Measurements from ENCODE around the gene DENND5A. TPM values are rescaled to one million over a fixed set of nuclear protein-coding genes. Genes with fewer than 3 reads are reported as not detected.

The DENND5A gene
- total RNA-seq, 1 experiment from 2014 or later = 136 TPM

- Histone ChIP-seq H3K36me3 (ENCODE audit: control insufficient read depth, insufficient read depth, low read length) (peaks cover 2% of the 10 kb centered on the region; the same call in 1 of the 2 replicates), H3K4me1 (ENCODE audit: control insufficient read depth, insufficient read depth, low read length) (no peaks in the 10 kb centered on the region), H3K27ac (ENCODE audit: low read length) (no peak overlapping the region), H3K4me3 (ENCODE audit: low read depth in 2 of 2, low read length in 2 of 2) (no peak overlapping the region), H3K27me3 (ENCODE audit: control insufficient read depth, insufficient read depth, low read length) (no peaks in the 10 kb centered on the region), H3K9me3 (ENCODE audit: control insufficient read depth, insufficient read depth, low read depth, low read length) (no peaks in the 10 kb centered on the region)
- no peak for DNase-seq (ENCODE audit: low read depth, low spot score)
- in situ Hi-C loops (cut with HindIII; ENCODE audit: low pct_unique_long_range_greater_than_20kb, low sequenced_read_pairs) (no loop called here), intact Hi-C loops (cut with micrococcal nuclease; ENCODE audit: unreplicated experiment) (no loop called here)
- TF ChIP-seq TCF7L2 (IDR thresholded peaks at IDR 0.05; ENCODE audit: low read depth, low read length) (no peak), SIN3A (IDR thresholded peaks at IDR 0.05; ENCODE audit: borderline replicate concordance, insufficient read depth, low read depth, low read length) (no peak), REST (IDR thresholded peaks at IDR 0.05; ENCODE audit: insufficient read depth in 1 of 2, low read depth in 2 of 2, low read length in 1 of 2) (no peak), POLR2AphosphoS5 (IDR thresholded peaks at IDR 0.05; ENCODE audit: low read depth, low read length) (no peak)
- TF ChIP-seq, protein P1, sequence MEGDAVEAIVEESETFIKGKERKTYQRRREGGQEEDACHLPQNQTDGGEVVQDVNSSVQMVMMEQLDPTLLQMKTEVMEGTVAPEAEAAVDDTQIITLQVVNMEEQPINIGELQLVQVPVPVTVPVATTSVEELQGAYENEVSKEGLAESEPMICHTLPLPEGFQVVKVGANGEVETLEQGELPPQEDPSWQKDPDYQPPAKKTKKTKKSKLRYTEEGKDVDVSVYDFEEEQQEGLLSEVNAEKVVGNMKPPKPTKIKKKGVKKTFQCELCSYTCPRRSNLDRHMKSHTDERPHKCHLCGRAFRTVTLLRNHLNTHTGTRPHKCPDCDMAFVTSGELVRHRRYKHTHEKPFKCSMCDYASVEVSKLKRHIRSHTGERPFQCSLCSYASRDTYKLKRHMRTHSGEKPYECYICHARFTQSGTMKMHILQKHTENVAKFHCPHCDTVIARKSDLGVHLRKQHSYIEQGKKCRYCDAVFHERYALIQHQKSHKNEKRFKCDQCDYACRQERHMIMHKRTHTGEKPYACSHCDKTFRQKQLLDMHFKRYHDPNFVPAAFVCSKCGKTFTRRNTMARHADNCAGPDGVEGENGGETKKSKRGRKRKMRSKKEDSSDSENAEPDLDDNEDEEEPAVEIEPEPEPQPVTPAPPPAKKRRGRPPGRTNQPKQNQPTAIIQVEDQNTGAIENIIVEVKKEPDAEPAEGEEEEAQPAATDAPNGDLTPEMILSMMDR (IDR thresholded peaks at IDR 0.05) = no peak
- no peak for ATAC-seq
- ChIA-PET POLR2A (no interaction called here), CTCF (no interaction called here)
- BruUV-seq (replicated peaks) = no TSS peak
These were observed 77.5 kb downstream of the DENND5A start for GRCh38 chr11:9187616-9188015.

DNA sequence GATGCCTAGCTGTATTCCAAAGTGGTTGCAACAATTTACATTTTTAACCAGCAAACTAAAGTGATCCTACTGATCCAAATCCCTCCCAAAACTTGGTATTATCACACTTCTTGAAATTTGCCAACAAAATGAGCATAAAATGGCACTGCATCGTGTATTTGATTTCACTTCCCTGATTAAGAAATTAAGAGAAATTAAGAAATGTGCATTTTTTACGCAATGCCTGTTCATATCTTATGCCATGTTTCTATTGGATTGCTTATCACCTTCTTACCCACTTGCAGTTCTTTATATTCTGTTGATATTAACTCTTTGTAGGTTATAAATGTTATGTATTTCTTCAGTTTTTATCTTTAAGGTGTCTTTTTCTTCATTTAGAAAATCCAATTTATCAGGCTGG lies 80.6 kb downstream of the DENND5A start:
- intact Hi-C loops (cut with micrococcal nuclease; ENCODE audit: unreplicated experiment) = no loop called here
- CTCF ChIA-PET = no interaction called here

More for the DNA sequence above, 80.6 kb downstream of the DENND5A start:
- ATAC-seq (no peak), DNase-seq (ENCODE audit: low read depth, low spot score) (no peak)
- POLR2A ChIA-PET = no interaction called here
- in situ Hi-C loops (cut with HindIII; ENCODE audit: low pct_unique_long_range_greater_than_20kb, low sequenced_read_pairs) = no loop called here
- H3K4me1 ChIP-seq (ENCODE audit: control insufficient read depth, insufficient read depth, low read length) = no peaks in the 10 kb centered on the region
- peaks cover 2% of the 10 kb centered on the region; the same call in 1 of the 2 replicates for H3K36me3 ChIP-seq (ENCODE audit: control insufficient read depth, insufficient read depth, low read length)
- H3K4me3 ChIP-seq (ENCODE audit: low read depth in 2 of 2, low read length in 2 of 2) = no peak overlapping the region
- no peaks in the 10 kb centered on the region for H3K9me3 ChIP-seq (ENCODE audit: control insufficient read depth, insufficient read depth, low read depth, low read length)
- BruUV-seq (replicated peaks) = no TSS peak
- no peak overlapping the region for H3K27ac ChIP-seq (ENCODE audit: low read length)
- no peaks in the 10 kb centered on the region for H3K27me3 ChIP-seq (ENCODE audit: control insufficient read depth, insufficient read depth, low read length)
- TF ChIP-seq POLR2AphosphoS5 (IDR thresholded peaks at IDR 0.05; ENCODE audit: low read depth, low read length) (no peak), TCF7L2 (IDR thresholded peaks at IDR 0.05; ENCODE audit: low read depth, low read length) (no peak), SIN3A (IDR thresholded peaks at IDR 0.05; ENCODE audit: borderline replicate concordance, insufficient read depth, low read depth, low read length) (no peak)
- TF ChIP-seq, protein P1 (IDR thresholded peaks at IDR 0.05) = no peak

All from Panc1 (cell line).